Heart right ventricle (tissue), 16 donors: Measurements from ENCODE around the gene LEMD2. TPM values are rescaled to one million over a fixed set of nuclear protein-coding genes. Genes with fewer than 3 reads are reported as not detected.

Experiments used
- ATAC-seq, 8 donors: fragments of 200-7000 bp; cut with Tn5 transposase; one replicate each; pipeline ENCODE4 v1.9.1; 2020; ENCODE audit warnings: mild to moderate bottlenecking in 8 of 8, moderate library complexity in 8 of 8, moderate number of reproducible peaks in 1 of 8
- DNase-seq, 2 donors: peaks; one replicate each; pipeline ENCODE4 v3.0.0-alpha.2; 2020
- H3K27ac ChIP-seq, 10 donors: fragments of 200-600 bp; sonication (generic) in 2 of 10; one replicate each; pipeline versions ENCODE4 v1.5.0 to v1.8.0; 2020 to 2022; ENCODE audit warnings: mild to moderate bottlenecking in 3 of 10
- H3K27me3 ChIP-seq, 7 donors: fragments of 200-600 bp; one replicate each; pipeline ENCODE4 v1.8.0; 2021 to 2022; ENCODE audit warnings: mild to moderate bottlenecking in 2 of 7
- H3K36me3 ChIP-seq, 9 donors: fragments of 200-600 bp; sonication (generic) in 1 of 9; one replicate each; pipeline versions ENCODE4 v1.5.0 to v1.8.0; 2020 to 2022; ENCODE audit warnings: mild to moderate bottlenecking in 2 of 9
- H3K4me1 ChIP-seq, 9 donors: fragments of 200-600 bp; sonication (generic) in 1 of 9; one replicate each; pipeline versions ENCODE4 v1.5.0 to v1.8.0; 2020 to 2022; ENCODE audit warnings: mild to moderate bottlenecking in 4 of 9
- H3K4me3 ChIP-seq, 10 donors: fragments of 200-600 bp; sonication (generic) in 2 of 10; one replicate each; pipeline versions ENCODE4 v1.5.0 to v1.8.0; 2020 to 2022; ENCODE audit warnings: mild to moderate bottlenecking in 7 of 10, moderate library complexity in 2 of 10
- H3K9me3 ChIP-seq, 11 donors: fragments of 200-600 bp in 10 of 11; sonication (generic) in 2 of 11; one replicate each; pipeline versions ENCODE4 v1.5.0 to v1.8.0; 2013 to 2022; ENCODE audit warnings: mild to moderate bottlenecking in 2 of 11, control low read depth in 1 of 11, moderate library complexity in 1 of 11
- WGBS, 2 donors: extraction: QIAGEN DNeasy Blood & Tissue Kit; methylation state at CpG; one replicate each; pipeline ENCODE4 v1.1.7; 2013; ENCODE audit warnings: inconsistent platforms in 1 of 2; 5-methylcytosine and 5-hydroxymethylcytosine counted together
- intact Hi-C, 10 donors: fragments of 100-400 bp; cut with DNase I; formaldehyde crosslinking; loops; one replicate each; pipeline versions ENCODE4 v1.11.1 to v1.14.2; 2022
- polyA plus RNA-seq, 2 donors: library from polyadenylated mRNA; stranded (reverse); fragments of 200-250 nt; gene quantifications; one replicate each; pipeline ENCODE4 v1.2.3, GENCODE V29; 2013
- total RNA-seq, 10 donors: library from RNA; stranded (reverse); fragmentation: NEBNext Ultra II Directional in 3 of 10; extraction: Animal tissue kit (Norgen Biotek cat#: 25700) in 3 of 10; gene quantifications; one replicate each; pipeline versions ENCODE4 v1.2.1 to v1.2.4, GENCODE V29; 2021 to 2023
- TF ChIP-seq, protein P1 (sequence below), 9 donors: fragments of 200-600 bp; sonication (generic) in 2 of 9; IDR thresholded peaks; one replicate each; pipeline versions ENCODE4 v1.5.0 to v1.8.0; 2021 to 2022; ENCODE audit warnings: antibody characterized with exemption in 9 of 9, mild to moderate bottlenecking in 5 of 9, moderate library complexity in 1 of 9
- donor health status: Arrhythmogenic right ventricular cardiomyopathy.
- donor health status: ischemic (EF 13 %, LVEDD 7.1; RV severe dilation, severe dysfunction).
- donor health status: healthy with polysubstance abuse.
- donor health status: DM: no; HTN: yes; CAD: no.
- donor health status: DM: no; HTN: no; CAD: no.
- donor health status: ischemic (EF 25% LVEDD 6.9; RV normal size, moderate dysfunction).
- donor health status: ischemic (EF 25% LVEDD 5.7; RV mildly dilated, moderate dysfunction).
- donor health status: healthy.
- donor health status: DM: yes; HTN: yes; CAD: no.
- donor health status: Ischemic cardiomyopathy.
- donor health status: ischemic (EF 35%, LVEDD 5.7; RV mildly dilated, moderate dysfunction).
- donor health status: nonischemic (EF 11% LVEDD 7.7; RV severe dilation, severe dysfunction).
- donor health status: DM: yes; HTN: yes; CAD: no.
- donor health status: PGD.
- donor health status: ischemic (EF 29% LVEDD 5.4; RV normal size, mild dysfunction).
- donor health status: nonischemic (EF 23%, LVEDD 6.1; RV moderate dilation, normal function).

LEMD2 gene
- total and polyA plus RNA-seq, 12 donors: 18.5 to 45.9 (median 27.0) TPM

DNA sequence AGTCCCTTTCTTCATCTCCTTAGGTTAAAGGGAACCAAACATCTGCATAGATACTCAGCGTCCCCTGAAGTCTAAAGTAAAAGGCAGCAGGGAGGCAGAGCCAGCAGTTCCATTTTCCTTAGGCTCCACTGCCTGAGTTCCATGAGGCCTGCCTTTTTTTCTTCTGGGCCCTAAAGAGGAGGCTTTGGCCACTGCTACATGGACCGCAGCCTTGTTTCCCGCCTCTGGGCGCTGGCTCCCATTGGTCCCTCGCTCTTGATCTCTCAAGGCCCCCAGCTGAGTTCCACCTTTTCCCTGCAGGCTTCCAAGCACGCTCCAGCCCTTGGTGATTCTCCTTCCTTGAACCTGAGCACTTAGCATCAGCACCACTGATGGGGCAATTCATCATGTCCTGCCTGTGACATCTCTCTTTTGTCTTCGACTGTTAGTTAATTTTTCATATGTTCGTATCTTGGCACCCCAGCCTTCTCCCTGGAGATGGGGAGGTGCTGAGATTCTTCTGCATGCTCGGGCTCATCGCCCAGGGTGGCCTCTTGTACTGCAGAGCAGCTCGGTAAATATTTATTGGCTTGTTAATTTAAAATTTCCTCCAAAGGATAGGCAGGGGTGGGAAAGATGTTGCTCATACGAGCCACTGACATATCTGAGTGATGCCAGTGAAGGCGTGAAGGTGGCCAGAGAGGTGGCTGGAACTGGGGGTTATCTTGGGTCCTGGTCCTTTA, 11.5 kb upstream of the LEMD2 start:
- Histone ChIP-seq H3K36me3 (no peaks in the 10 kb centered on the region), H3K27ac (no peak overlapping the region), H3K27me3 (peaks cover 0 to 70% (median 19%) of the 10 kb centered on the region in 7 donors), H3K4me1 (no peaks in the 10 kb centered on the region), H3K9me3 (no peaks in the 10 kb centered on the region), H3K4me3 (no peak overlapping the region)
- DNase-seq (no peak), ATAC-seq (no peak)
- TF ChIP-seq, protein P1, sequence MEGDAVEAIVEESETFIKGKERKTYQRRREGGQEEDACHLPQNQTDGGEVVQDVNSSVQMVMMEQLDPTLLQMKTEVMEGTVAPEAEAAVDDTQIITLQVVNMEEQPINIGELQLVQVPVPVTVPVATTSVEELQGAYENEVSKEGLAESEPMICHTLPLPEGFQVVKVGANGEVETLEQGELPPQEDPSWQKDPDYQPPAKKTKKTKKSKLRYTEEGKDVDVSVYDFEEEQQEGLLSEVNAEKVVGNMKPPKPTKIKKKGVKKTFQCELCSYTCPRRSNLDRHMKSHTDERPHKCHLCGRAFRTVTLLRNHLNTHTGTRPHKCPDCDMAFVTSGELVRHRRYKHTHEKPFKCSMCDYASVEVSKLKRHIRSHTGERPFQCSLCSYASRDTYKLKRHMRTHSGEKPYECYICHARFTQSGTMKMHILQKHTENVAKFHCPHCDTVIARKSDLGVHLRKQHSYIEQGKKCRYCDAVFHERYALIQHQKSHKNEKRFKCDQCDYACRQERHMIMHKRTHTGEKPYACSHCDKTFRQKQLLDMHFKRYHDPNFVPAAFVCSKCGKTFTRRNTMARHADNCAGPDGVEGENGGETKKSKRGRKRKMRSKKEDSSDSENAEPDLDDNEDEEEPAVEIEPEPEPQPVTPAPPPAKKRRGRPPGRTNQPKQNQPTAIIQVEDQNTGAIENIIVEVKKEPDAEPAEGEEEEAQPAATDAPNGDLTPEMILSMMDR (IDR thresholded peaks at IDR 0.05): no peak
- 82 to 91% methylated on average over 13 of the region's 13 CpGs for WGBS, 2 donors
- intact Hi-C loops: no loop called here

DNA sequence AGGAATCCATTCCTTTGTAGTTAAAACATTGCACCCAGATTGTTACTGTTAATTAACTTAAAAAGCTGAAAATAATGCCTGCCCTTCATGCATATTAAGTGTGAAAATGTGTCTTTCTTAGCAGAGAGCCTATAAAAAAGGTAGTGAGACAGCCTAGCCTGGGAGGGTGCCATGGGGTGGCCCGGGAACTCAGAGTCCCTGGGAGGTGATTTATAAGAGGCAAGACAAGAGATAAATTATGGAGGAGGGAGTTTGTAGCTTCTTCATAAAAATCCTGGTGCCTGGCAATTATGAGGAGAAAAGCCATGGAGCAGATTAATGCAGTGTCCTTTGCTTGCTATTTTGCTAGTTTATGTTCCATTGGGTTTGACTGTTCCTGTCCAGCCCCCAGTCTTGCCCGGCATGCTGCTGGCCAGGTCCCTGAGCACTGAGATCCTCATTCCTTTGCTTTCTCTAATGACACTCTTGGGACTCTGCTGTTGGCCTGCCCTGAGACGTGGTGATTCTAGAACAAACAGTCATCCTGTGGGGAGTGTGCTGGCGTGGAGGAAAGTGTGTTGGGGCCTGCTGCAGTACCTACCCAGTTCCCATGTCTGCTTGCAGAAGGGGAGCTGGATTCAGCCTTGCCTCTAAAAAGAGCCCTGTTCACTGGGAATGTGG, 10.7 kb upstream of the LEMD2 start:
- H3K9me3 ChIP-seq: no peaks in the 10 kb centered on the region
- H3K36me3 ChIP-seq: no peaks in the 10 kb centered on the region
- H3K27me3 ChIP-seq: peaks cover 0 to 68% (median 19%) of the 10 kb centered on the region in 7 donors
- ATAC-seq (no peak), DNase-seq (no peak)
- 49 to 53% methylated on average over 4 of the region's 4 CpGs for WGBS, 2 donors
- no peaks in the 10 kb centered on the region for H3K4me1 ChIP-seq
- H3K4me3 ChIP-seq: no peak overlapping the region
- TF ChIP-seq, protein P1 (IDR thresholded peaks at IDR 0.05): no peak
- H3K27ac ChIP-seq: no peak overlapping the region
- intact Hi-C loops: no loop called here

DNA sequence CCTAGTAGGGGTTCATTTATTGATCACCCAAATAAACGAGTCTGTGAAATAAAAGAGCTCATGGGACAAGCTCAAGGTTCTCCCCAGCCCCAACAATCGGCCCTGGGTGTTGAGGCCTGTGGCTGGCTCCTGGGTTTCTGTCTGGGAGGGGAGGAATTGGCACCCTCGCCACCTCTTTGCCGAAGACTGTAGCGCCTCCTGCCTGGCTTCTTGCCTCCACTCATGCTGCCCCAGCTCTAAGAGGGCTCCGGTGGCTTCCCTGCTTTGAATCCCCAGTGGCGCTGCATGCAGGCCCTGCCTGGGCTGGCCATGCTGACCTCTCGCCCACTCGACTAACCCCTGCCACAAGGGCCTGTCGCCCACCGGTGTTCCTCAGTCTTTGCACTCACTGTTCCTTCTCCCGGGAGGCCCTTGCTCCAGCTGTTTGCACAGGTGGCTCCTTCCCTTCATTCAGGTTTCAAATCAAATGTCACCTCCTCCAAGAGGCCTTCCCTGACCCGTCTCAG, 9.5 kb upstream of the LEMD2 start:
- TF ChIP-seq, protein P1 (IDR thresholded peaks at IDR 0.05): no peak
- intact Hi-C loops: no loop called here
- no peaks in the 10 kb centered on the region for H3K36me3 ChIP-seq
- peaks cover 0 to 61% (median 12%) of the 10 kb centered on the region in 7 donors for H3K27me3 ChIP-seq
- ATAC-seq: no peak
- 82 to 85% methylated on average over 13 of the region's 13 CpGs for WGBS, 2 donors
- H3K9me3 ChIP-seq: no peaks in the 10 kb centered on the region
- H3K27ac ChIP-seq: no peak overlapping the region
- H3K4me1 ChIP-seq: no peaks in the 10 kb centered on the region
- no peak overlapping the region for H3K4me3 ChIP-seq
- no peak for DNase-seq

DNA sequence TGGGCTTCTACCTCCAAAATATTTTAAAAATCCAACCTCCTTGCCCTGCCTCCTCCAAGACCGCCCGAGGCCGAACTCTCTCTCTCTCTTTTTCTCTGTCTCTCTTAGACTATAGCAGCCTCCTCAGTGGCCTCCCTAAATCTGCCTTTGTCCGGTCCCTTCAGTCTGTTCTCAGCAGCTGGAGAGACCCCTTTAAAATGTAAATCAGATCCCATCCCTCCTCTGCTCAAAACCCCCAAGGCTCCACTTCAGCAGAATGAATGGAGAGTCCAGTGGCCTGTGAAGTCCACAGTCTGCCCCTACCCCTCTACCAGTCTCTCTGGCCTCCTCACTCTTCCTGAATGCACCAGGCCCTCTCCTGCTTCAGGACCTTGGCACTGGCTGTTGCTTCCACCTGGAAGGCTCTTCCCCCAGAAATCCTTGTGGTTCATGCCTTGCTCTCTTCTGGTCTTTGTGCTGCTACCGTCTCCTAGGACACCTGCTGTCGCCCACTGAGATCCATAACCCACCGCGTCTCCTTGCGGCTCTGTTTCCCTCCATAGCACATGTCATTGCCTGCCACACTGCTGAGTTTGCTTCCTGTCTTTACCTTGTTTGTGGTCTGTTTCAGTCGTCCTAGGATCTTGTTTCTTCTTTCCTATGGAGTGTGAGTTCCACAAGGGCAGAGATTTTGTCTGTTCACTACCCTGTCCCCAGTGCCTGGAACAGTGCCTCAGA, 8.9 kb upstream of the LEMD2 start:
- ATAC-seq (no peak), DNase-seq (no peak)
- WGBS, 2 donors: 77 to 79% methylated on average over 10 of the region's 10 CpGs
- Histone ChIP-seq H3K9me3 (no peaks in the 10 kb centered on the region), H3K36me3 (no peaks in the 10 kb centered on the region), H3K4me3 (no peak overlapping the region), H3K27ac (no peak overlapping the region), H3K4me1 (no peaks in the 10 kb centered on the region), H3K27me3 (peaks cover 0 to 62% (median 10%) of the 10 kb centered on the region in 7 donors)
- intact Hi-C loops: no loop called here
- TF ChIP-seq, protein P1 (IDR thresholded peaks at IDR 0.05): no peak
